B cell (primary cell): ENCODE results near the gene MAPKAPK3. TPM values are rescaled to one million over a fixed set of nuclear protein-coding genes. Genes with fewer than 3 reads are reported as not detected.

Experiments used
- ATAC-seq: fragments of 200-7000 bp; cut with Tn5 transposase; one replicate; pipeline ENCODE4 v1.10.0; 2021; ENCODE audit warnings: low read depth, mild to moderate bottlenecking, moderate number of reproducible peaks, moderate library complexity
- CTCF ChIA-PET: fragments of 350-600 bp; sonication (Branson Sonifier 250); formaldehyde crosslinking; loops from one replicate; lab custom pipeline; 2021; ENCODE audit warnings: antibody characterized with exemption, inconsistent platforms; lab: Charles Lee
- POLR2A ChIA-PET: fragments of 350-600 bp; sonication (Branson Sonifier 250); formaldehyde crosslinking; loops from one replicate; lab custom pipeline; 2021; ENCODE audit warnings: antibody characterized with exemption; lab: Charles Lee
- DNase-seq: peaks from one replicate; pipeline ENCODE4 v3.0.0; 2013
- H2AFZ ChIP-seq: 2 replicates; pipeline ENCODE4 v1.6.1; 2012; ENCODE audit warnings: mild to moderate bottlenecking, low read depth, low read length; ENCODE audit not compliant: insufficient read depth, poor library complexity, severe bottlenecking
- H3K27ac ChIP-seq, 2 donors: 1 replicate in 1 of 2; 2 replicates in 1 of 2; pipeline ENCODE4 v1.5.1; 2012 to 2013; ENCODE audit warnings: low read length in 2 of 2, mild to moderate bottlenecking in 2 of 2, moderate library complexity in 1 of 2
- H3K27me3 ChIP-seq, 4 experiments: fragments of 200-600 bp in 1 of 4; sonication (generic) in 1 of 4; replicated peaks in 1 of 4; 1 replicate in 2 of 4; 2 replicates in 2 of 4; pipeline versions ENCODE4 v1.6.1 to v1.7.0; 2013 to 2016; ENCODE audit warnings: low read length in 3 of 4, mild to moderate bottlenecking in 2 of 4, mixed read lengths in 1 of 4, moderate library complexity in 1 of 4; ENCODE audit not compliant: insufficient read depth in 4 of 4, control insufficient read depth in 3 of 4; ENCODE audit errors: control extremely low read depth in 1 of 4
- H3K36me3 ChIP-seq, 2 experiments: replicated peaks in 1 of 2; 1 replicate in 1 of 2; 2 replicates in 1 of 2; pipeline versions ENCODE4 v1.6.1 to v1.7.1; 2013; ENCODE audit warnings: low read length in 1 of 2; ENCODE audit not compliant: insufficient read depth in 2 of 2, control insufficient read depth in 1 of 2; ENCODE audit errors: control extremely low read depth in 1 of 2, extremely low read depth in 1 of 2
- H3K4me1 ChIP-seq, 2 donors: fragments of 200-600 bp in 1 of 2; sonication (generic) in 1 of 2; 1 replicate in 1 of 2; 2 replicates in 1 of 2; pipeline versions ENCODE4 v1.5.1 to v1.6.1; 2013 to 2017; ENCODE audit warnings: low read length in 2 of 2; ENCODE audit not compliant: control insufficient read depth in 2 of 2, insufficient read depth in 2 of 2
- H3K4me2 ChIP-seq: replicated peaks from 2 replicates; pipeline ENCODE3; 2012; ENCODE audit warnings: mild to moderate bottlenecking, low read depth, low read length; ENCODE audit not compliant: poor library complexity, severe bottlenecking
- H3K4me3 ChIP-seq, 5 experiments: fragments of 200-600 bp in 1 of 5; sonication (generic) in 1 of 5; 1 replicate in 3 of 5; 2 replicates in 2 of 5; pipeline versions ENCODE4 v1.5.1 to v1.7.0; 2011 to 2016; ENCODE audit warnings: low read length in 4 of 5, mild to moderate bottlenecking in 4 of 5, low read depth in 2 of 5, control low read depth in 1 of 5, moderate library complexity in 1 of 5; ENCODE audit not compliant: insufficient read depth in 1 of 5; ENCODE audit errors: control extremely low read depth in 1 of 5, extremely low read depth in 1 of 5
- H3K79me2 ChIP-seq: fragments of 200-600 bp; sonication (generic); one replicate; pipeline ENCODE4 v1.6.0; 2016; ENCODE audit warnings: low read length; ENCODE audit not compliant: control insufficient read depth, insufficient read depth
- H3K9ac ChIP-seq: fragments of 200-600 bp; sonication (generic); 2 replicates; pipeline ENCODE4 v1.6.1; 2017; ENCODE audit warnings: mild to moderate bottlenecking, low read length, moderate library complexity
- H3K9me3 ChIP-seq, 3 donors: one replicate each; pipeline versions ENCODE4 v1.6.1 to v1.7.1; 2013; ENCODE audit warnings: low read length in 2 of 3; ENCODE audit not compliant: control insufficient read depth in 2 of 3, insufficient read depth in 1 of 3; ENCODE audit errors: control extremely low read depth in 1 of 3
- H4K20me1 ChIP-seq: 2 replicates; pipeline ENCODE4 v1.6.0; 2012; ENCODE audit warnings: mild to moderate bottlenecking, low read length; ENCODE audit not compliant: insufficient read depth, control insufficient read depth, poor library complexity, severe bottlenecking
- H3K27ac Mint-ChIP-seq: one replicate; pipeline ENCODE4 v1.8.0; 2021; ENCODE audit warnings: mixed read lengths
- H3K27me3 Mint-ChIP-seq: one replicate; pipeline ENCODE4 v1.8.0; 2021; ENCODE audit warnings: mixed read lengths
- H3K4me1 Mint-ChIP-seq: one replicate; pipeline ENCODE4 v1.8.0; 2021; ENCODE audit warnings: mixed read lengths
- H3K4me3 Mint-ChIP-seq: one replicate; pipeline ENCODE4 v1.8.0; 2021; ENCODE audit warnings: mixed read lengths
- H3K9me3 Mint-ChIP-seq: one replicate; pipeline ENCODE4 v1.8.0; 2022; ENCODE audit warnings: mixed read lengths; ENCODE audit not compliant: insufficient read depth
- CTCF ChIP-seq: fragments of 200-600 bp; IDR thresholded peaks from one replicate; pipeline ENCODE4 v1.8.0; 2022; ENCODE audit warnings: antibody characterized with exemption, mild to moderate bottlenecking
- EZH2 ChIP-seq: IDR thresholded peaks from 2 replicates; pipeline ENCODE4 v1.6.1; 2012; ENCODE audit warnings: borderline replicate concordance, low read depth, mild to moderate bottlenecking, moderate library complexity, low read length; ENCODE audit not compliant: insufficient read depth, poor library complexity, severe bottlenecking
- WGBS: methylation state at CpG from one replicate; pipeline ENCODE4 v1.1.5; 2013; ENCODE audit warnings: missing lambda C conversion rate; ENCODE audit not compliant: insufficient coverage; 5-methylcytosine and 5-hydroxymethylcytosine counted together
- intact Hi-C: fragments of 100-400 bp; cut with micrococcal nuclease; formaldehyde crosslinking; loops from one replicate; pipeline ENCODE4 v1.10.0; 2022
- polyA plus RNA-seq: library from polyadenylated mRNA; depleted of rRNA; stranded (reverse); fragments of >200 nt; gene quantifications from 2 replicates; pipeline ENCODE4 v1.2.3, GENCODE V29; 2012
- total RNA-seq, 2 donors: library from RNA; stranded (reverse); fragments of 120-200 nt in 1 of 2; gene quantifications; 1 replicate in 1 of 2; 2 replicates in 1 of 2; pipeline versions ENCODE4 v1.2.3 to v1.2.4, GENCODE V29; 2013 to 2022

Gene MAPKAPK3
- total and polyA plus RNA-seq, 2 donors (not counting 1 experiment from before 2014, with no cell fraction given): 17.8 to 18.8 TPM

DNA sequence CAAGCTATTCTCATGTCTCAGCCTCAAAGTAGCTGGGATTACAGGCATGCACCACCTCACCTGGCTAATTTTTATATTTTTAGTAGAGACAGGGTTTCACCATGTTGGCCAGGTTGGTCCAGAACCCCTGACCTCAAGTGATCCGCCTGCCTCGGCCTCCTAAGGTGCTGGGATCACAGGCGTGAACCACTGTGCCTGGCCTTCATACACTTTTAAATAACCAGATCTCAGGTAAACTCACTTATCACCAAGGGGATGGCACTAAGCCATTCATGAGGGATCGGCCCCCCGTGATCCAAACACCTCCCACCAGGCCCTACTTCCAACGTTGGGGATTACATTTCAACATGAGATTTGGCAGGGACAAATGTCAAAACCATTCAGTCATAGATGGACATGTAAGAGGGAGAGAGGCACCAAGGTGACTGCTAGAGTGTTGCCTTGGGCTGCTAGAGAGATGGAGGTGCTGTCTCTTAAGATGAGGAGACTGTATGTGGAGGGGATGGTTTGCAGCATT is 44.4 kb downstream of the MAPKAPK3 start:
- no peak overlapping the region for H3K27ac Mint-ChIP-seq
- ATAC-seq (no peak), DNase-seq (no peak)
- H3K27me3 Mint-ChIP-seq: no peaks in the 10 kb centered on the region
- Histone ChIP-seq H3K4me2 (no peak overlapping the region), H2AFZ (no peak overlapping the region), H3K4me1 (no peaks in the 10 kb centered on the region), H3K36me3 (no peaks in the 10 kb centered on the region), H3K27me3 (no peaks in the 10 kb centered on the region), H4K20me1 (no peaks in the 10 kb centered on the region), H3K27ac (no peak overlapping the region), H3K4me3 (no peak overlapping the region), H3K9ac (no peak overlapping the region), H3K79me2 (no peaks in the 10 kb centered on the region), H3K9me3 (no peaks in the 10 kb centered on the region)
- ChIA-PET POLR2A (no interaction called here), CTCF (interaction anchor here (1.4 kb wide), 1 partner anchor 8 kb away, joined by 5 read pairs; no protein-coding TSS in a partner anchor)
- WGBS: 84% methylated on average over 3 of the region's 6 CpGs
- TF ChIP-seq EZH2 (no peak), CTCF (no peak)
- no peaks in the 10 kb centered on the region for H3K4me1 Mint-ChIP-seq
- intact Hi-C loops: no loop called here
- no peaks in the 10 kb centered on the region for H3K9me3 Mint-ChIP-seq
- H3K4me3 Mint-ChIP-seq: no peak overlapping the region

DNA sequence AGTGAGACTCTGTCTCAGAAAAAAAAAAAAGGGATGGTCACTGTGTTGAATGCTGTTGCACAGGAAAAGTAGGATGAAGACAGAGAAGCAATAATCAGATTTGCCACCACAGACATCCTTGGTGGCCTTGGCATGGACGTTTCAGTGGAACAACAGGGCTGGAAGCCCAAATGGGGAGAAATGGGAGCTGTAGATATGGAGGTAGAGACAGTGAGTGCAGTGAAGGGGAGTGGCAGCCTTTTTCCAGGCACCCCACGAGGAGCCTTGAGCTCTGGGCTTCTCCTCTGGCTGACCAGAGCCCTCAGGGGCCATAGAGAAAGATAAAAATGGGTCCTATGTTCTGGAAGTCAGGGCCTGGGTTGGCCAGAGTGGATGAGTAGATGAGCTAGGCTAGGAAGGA is 45.5 kb downstream of the MAPKAPK3 start:
- no peak overlapping the region for H3K4me3 Mint-ChIP-seq
- no peaks in the 10 kb centered on the region for H3K4me1 Mint-ChIP-seq
- no peaks in the 10 kb centered on the region for H3K4me1 ChIP-seq
- H3K27me3 Mint-ChIP-seq: no peaks in the 10 kb centered on the region
- ATAC-seq: no peak
- ChIA-PET POLR2A (no interaction called here), CTCF (interaction anchor here (1.4 kb wide), 1 partner anchor 9 kb away, joined by 5 read pairs; no protein-coding TSS in a partner anchor)
- H2AFZ ChIP-seq: no peak overlapping the region
- H3K9me3 ChIP-seq: no peaks in the 10 kb centered on the region
- no peaks in the 10 kb centered on the region for H3K79me2 ChIP-seq
- intact Hi-C loops: no loop called here
- H3K9ac ChIP-seq: no peak overlapping the region
- TF ChIP-seq EZH2: no peak
- TF ChIP-seq CTCF: no peak
- H4K20me1 ChIP-seq: no peaks in the 10 kb centered on the region
- no peak overlapping the region for H3K4me2 ChIP-seq
- H3K27me3 ChIP-seq: no peaks in the 10 kb centered on the region
- no peaks in the 10 kb centered on the region for H3K9me3 Mint-ChIP-seq
- H3K27ac Mint-ChIP-seq: no peak overlapping the region
- no peaks in the 10 kb centered on the region for H3K36me3 ChIP-seq
- DNase-seq: no peak
- WGBS: 52% methylated on average over 2 of the region's 2 CpGs
- H3K4me3 ChIP-seq: no peak overlapping the region
- no peak overlapping the region for H3K27ac ChIP-seq
